GM18526 (cell line): Measurements from ENCODE around the gene MAP3K13.

Experiments used
- POLR2A ChIP-seq: IDR thresholded peaks from 3 replicates; pipeline ENCODE4 v1.6.1; 2011; ENCODE audit not compliant: insufficient read length; ENCODE audit errors: extremely low read depth

The MAP3K13 gene

GRCh38 chr3:185365291-185366073 lies 2.5 kb downstream of the MAP3K13 start:
- TF ChIP-seq POLR2A, result no peak

- TF ChIP-seq POLR2A, result no peak
These were observed 3.1 kb downstream of the MAP3K13 start for GRCh38 chr3:185366074-185366335.

- TF ChIP-seq POLR2A, result no peak
These were observed 4.0 kb downstream of the MAP3K13 start for GRCh38 chr3:185366913-185367312.

GRCh38 chr3:185371306-185372074 lies 8.6 kb downstream of the MAP3K13 start:
- TF ChIP-seq POLR2A, result no peak

GRCh38 chr3:185381320-185382058 lies 18.6 kb downstream of the MAP3K13 start:
- TF ChIP-seq POLR2A, result no peak

GRCh38 chr3:185382154-185382553 lies 19.2 kb downstream of the MAP3K13 start:
- TF ChIP-seq POLR2A, result no peak

- TF ChIP-seq POLR2A, result no peak
These were observed 24.7 kb downstream of the MAP3K13 start for GRCh38 chr3:185387646-185388045.

- TF ChIP-seq POLR2A, result no peak
These were observed 30.1 kb downstream of the MAP3K13 start for GRCh38 chr3:185393055-185393454.

GRCh38 chr3:185397676-185398075 lies 34.7 kb downstream of the MAP3K13 start:
- TF ChIP-seq POLR2A, result no peak

GRCh38 chr3:185399737-185400667 lies 37.1 kb downstream of the MAP3K13 start:
- no peak for TF ChIP-seq POLR2A

GRCh38 chr3:185400866-185401265 lies 37.9 kb downstream of the MAP3K13 start:
- TF ChIP-seq POLR2A, result no peak

GRCh38 chr3:185401319-185401955 lies 38.5 kb downstream of the MAP3K13 start:
- TF ChIP-seq POLR2A, result no peak

- no peak for TF ChIP-seq POLR2A
These were observed 39.6 kb downstream of the MAP3K13 start for GRCh38 chr3:185402561-185402960.

GRCh38 chr3:185403002-185403401 lies 40.1 kb downstream of the MAP3K13 start:
- no peak for TF ChIP-seq POLR2A

- TF ChIP-seq POLR2A, result no peak
These were observed 42.3 kb downstream of the MAP3K13 start for GRCh38 chr3:185405243-185405642.

GRCh38 chr3:185405664-185406063 lies 42.7 kb downstream of the MAP3K13 start:
- TF ChIP-seq POLR2A, result no peak
